Breast epithelium (tissue), 4 donors: ENCODE results near the gene DCAF15. TPM values are rescaled to one million over a fixed set of nuclear protein-coding genes. Genes with fewer than 3 reads are reported as not detected.

ENCODE experiments used
- DNase-seq, 2 donors: peaks; one replicate each; pipeline ENCODE4 v3.0.0-alpha.2; 2019; ENCODE audit warnings: low spot score in 2 of 2
- H3K27ac ChIP-seq, 2 donors: fragments of 200-600 bp; sonication (generic) in 1 of 2; one replicate each; pipeline ENCODE4 v1.5.1; 2016 to 2019; ENCODE audit warnings: mild to moderate bottlenecking in 1 of 2
- H3K27me3 ChIP-seq, 2 donors: fragments of 200-600 bp; sonication (generic) in 1 of 2; one replicate each; pipeline versions ENCODE4 v1.5.1 to v1.6.0; 2017 to 2019; ENCODE audit warnings: control low read depth in 1 of 2, mild to moderate bottlenecking in 1 of 2
- H3K36me3 ChIP-seq: fragments of 200-600 bp; one replicate; pipeline ENCODE4 v1.5.1; 2019
- H3K4me1 ChIP-seq, 2 donors: fragments of 200-600 bp; sonication (generic); one replicate each; pipeline ENCODE4 v1.5.1; 2016 to 2019; ENCODE audit warnings: control low read depth in 1 of 2
- H3K4me3 ChIP-seq, 3 donors: fragments of 200-600 bp; sonication (generic); 1 replicate in 2 of 3; 2 replicates in 1 of 3; pipeline ENCODE4 v1.5.1; 2016 to 2019; ENCODE audit warnings: mild to moderate bottlenecking in 3 of 3, moderate library complexity in 2 of 3
- H3K9me3 ChIP-seq, 2 donors: fragments of 200-600 bp; sonication (generic) in 1 of 2; one replicate each; pipeline ENCODE4 v1.5.1; 2016 to 2019; ENCODE audit warnings: control low read depth in 1 of 2
- POLR2A ChIP-seq: fragments of 450-650 bp; IDR thresholded peaks from one replicate; pipeline ENCODE4 v1.6.1; 2016; ENCODE audit warnings: antibody characterized with exemption, mild to moderate bottlenecking, moderate library complexity
- POLR2AphosphoS5 ChIP-seq, 3 donors: sonication (generic); formaldehyde crosslinking; IDR thresholded peaks; one replicate each; pipeline ENCODE4 v1.6.1; 2017; ENCODE audit warnings: antibody characterized with exemption in 3 of 3
- intact Hi-C: fragments of 100-400 bp; cut with DNase I; formaldehyde crosslinking; loops from one replicate; pipeline ENCODE4 v1.15.1; 2023; ENCODE audit warnings: low total_unique reads
- total RNA-seq, 3 donors: library from RNA; depleted of rRNA; stranded (reverse); fragments of >200 nt; gene quantifications; one replicate each; pipeline ENCODE4 v1.1.0, GENCODE V29; 2016
- TF ChIP-seq, protein P1 (sequence below), 3 donors: fragments of 450-650 bp; IDR thresholded peaks; one replicate each; pipeline ENCODE4 v1.5.1; 2016 to 2017; ENCODE audit warnings: antibody characterized with exemption in 3 of 3, mild to moderate bottlenecking in 3 of 3, moderate library complexity in 3 of 3

The DCAF15 gene
- total RNA-seq, 3 donors from 2014 or later, result 13.4 to 22.7 (median 19.0) TPM

- Histone ChIP-seq H3K9me3 (no peaks in the 10 kb centered on the region), H3K27ac (peak overlapping the region; percentile 99 to 100), H3K27me3 (no peaks in the 10 kb centered on the region), H3K4me3 (peak overlapping the region; percentile 76 to 88 (median 78)), H3K4me1 (peaks cover 0 to 21% of the 10 kb centered on the region in 2 donors), H3K36me3 (no peaks in the 10 kb centered on the region)
- TF ChIP-seq POLR2A (peak; percentile 26), POLR2AphosphoS5 (IDR thresholded peaks at IDR 0.05) (peak; percentile 93 to 95 (median 95))
- TF ChIP-seq, protein P1, sequence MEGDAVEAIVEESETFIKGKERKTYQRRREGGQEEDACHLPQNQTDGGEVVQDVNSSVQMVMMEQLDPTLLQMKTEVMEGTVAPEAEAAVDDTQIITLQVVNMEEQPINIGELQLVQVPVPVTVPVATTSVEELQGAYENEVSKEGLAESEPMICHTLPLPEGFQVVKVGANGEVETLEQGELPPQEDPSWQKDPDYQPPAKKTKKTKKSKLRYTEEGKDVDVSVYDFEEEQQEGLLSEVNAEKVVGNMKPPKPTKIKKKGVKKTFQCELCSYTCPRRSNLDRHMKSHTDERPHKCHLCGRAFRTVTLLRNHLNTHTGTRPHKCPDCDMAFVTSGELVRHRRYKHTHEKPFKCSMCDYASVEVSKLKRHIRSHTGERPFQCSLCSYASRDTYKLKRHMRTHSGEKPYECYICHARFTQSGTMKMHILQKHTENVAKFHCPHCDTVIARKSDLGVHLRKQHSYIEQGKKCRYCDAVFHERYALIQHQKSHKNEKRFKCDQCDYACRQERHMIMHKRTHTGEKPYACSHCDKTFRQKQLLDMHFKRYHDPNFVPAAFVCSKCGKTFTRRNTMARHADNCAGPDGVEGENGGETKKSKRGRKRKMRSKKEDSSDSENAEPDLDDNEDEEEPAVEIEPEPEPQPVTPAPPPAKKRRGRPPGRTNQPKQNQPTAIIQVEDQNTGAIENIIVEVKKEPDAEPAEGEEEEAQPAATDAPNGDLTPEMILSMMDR (IDR thresholded peaks at IDR 0.05), result no peak
- intact Hi-C loops, result no loop called here
- DNase-seq, result peak in 1 of 2 donors; percentile 84
Observed at GRCh38 chr19:14006766-14007562, 54.7 kb downstream of the DCAF15 start.

Other genes starting within 250 kb of the DCAF15 start
- 10 to 100 TPM; 45.9 to 72.4 (median 71.4) TPM for gene MRI1, start 188.0 kb upstream of the DCAF15 start, total RNA-seq
- 100 to 1,000 TPM; 134 to 175 (median 137) TPM for gene C19orf53, start 178.1 kb upstream of the DCAF15 start, total RNA-seq
- 1 to 10 TPM; 1.1 to 8.5 (median 6.9) TPM for gene ZSWIM4, start 157.1 kb upstream of the DCAF15 start, total RNA-seq
- not detected for gene NANOS3, start 75.4 kb upstream of the DCAF15 start, total RNA-seq
- 1 to 10 TPM; 1.3 to 6.3 (median 1.6) TPM for gene BRME1, start 46.4 kb upstream of the DCAF15 start, total RNA-seq
- gene CC2D1A, start 46.3 kb upstream of the DCAF15 start, total RNA-seq, result 10 to 100 TPM; 16.6 to 50.1 (median 43.6) TPM
- gene PODNL1, start 14.1 kb upstream of the DCAF15 start, total RNA-seq, result 1 to 10 TPM in 2 of 3 donors, under 1 TPM in 1; 0.80 to 8.8 (median 2.3) TPM
- 1 to 10 TPM; 2.6 to 3.7 (median 3.6) TPM for gene RFX1, start 53.8 kb downstream of the DCAF15 start, total RNA-seq
- not detected for gene RLN3, start 75.6 kb downstream of the DCAF15 start, total RNA-seq
- gene IL27RA, start 79.3 kb downstream of the DCAF15 start, total RNA-seq, result 10 to 100 TPM in 1 of 3 donors, 1 to 10 TPM in 2; 5.1 to 11.0 (median 5.2) TPM
- gene PALM3, start 109.6 kb downstream of the DCAF15 start, total RNA-seq, result 1 to 10 TPM in 2 of 3 donors, not detected in 1; 2.5 to 3.9 TPM
- gene MISP3, start 120.3 kb downstream of the DCAF15 start, total RNA-seq, result 1 to 10 TPM; 4.6 to 6.4 (median 5.0) TPM
- gene C19orf67, start 133.3 kb downstream of the DCAF15 start, total RNA-seq, result not detected
- gene SAMD1, start 138.2 kb downstream of the DCAF15 start, total RNA-seq, result 10 to 100 TPM; 10.8 to 15.4 (median 14.2) TPM
- 10 to 100 TPM; 27.2 to 44.8 (median 35.4) TPM for gene PRKACA, start 165.3 kb downstream of the DCAF15 start, total RNA-seq
- gene ASF1B, start 184.1 kb downstream of the DCAF15 start, total RNA-seq, result 1 to 10 TPM in 2 of 3 donors, under 1 TPM in 1; 0.66 to 1.6 (median 1.2) TPM